GM18517 (cell line): ENCODE results near the gene OGDH.

Experiments
- ATAC-seq: cut with Tn5 transposase; IDR thresholded peaks from one replicate; pipeline ENCODE4 v1.9.1; 2021; ENCODE audit warnings: mild to moderate bottlenecking, moderate library complexity; ENCODE audit not compliant: unreplicated experiment

OGDH gene

GRCh38 chr7:44637788-44638594, 31.6 kb downstream of the OGDH start:
- peak; percentile 57 for ATAC-seq

DNA sequence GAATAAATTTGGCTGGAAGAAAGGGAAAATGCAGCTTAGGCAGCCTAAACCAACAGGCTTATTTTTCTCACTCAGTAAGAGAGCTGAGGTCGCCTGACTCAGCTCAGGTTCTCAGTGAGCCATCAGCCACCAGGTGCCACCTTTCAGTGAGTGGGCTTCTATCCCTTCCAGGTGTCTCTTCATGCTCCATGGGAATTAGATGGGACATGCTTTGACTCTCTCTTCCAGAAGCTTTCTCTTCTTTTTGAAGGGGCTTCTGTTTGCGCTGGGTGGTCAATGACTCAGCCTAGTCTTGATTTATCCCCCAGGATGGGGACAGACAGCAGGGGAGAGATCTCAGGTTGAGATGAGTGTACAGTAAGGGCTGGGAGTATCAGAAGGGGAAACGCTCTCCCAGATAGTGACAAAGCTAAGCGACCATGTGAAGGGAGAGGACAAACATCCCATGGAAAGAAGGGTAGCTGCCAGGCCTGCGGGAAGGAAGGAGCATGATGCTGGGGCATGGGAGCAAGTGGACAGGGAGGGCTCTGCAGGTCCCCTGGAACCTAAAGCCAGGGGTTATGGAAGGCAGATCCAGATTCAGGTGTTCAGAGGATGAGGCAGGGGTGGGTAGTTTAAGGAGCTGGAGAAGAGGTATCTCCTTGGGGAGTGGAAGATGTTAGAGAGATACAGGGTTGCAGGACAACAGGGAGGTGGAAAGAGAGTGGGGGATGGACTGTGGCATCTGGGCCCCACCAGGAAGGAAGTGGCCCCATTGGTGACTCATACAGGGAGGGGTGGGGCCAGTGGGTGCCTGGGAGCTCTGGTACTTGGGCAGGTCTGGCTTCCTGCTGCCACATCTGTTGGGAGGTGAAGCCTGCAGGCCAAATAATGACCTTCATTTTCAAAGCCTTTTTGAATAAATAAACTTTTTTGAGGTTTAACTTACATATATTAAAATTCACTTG, 32.5 kb downstream of the OGDH start:
- peak; percentile 62 for ATAC-seq

DNA sequence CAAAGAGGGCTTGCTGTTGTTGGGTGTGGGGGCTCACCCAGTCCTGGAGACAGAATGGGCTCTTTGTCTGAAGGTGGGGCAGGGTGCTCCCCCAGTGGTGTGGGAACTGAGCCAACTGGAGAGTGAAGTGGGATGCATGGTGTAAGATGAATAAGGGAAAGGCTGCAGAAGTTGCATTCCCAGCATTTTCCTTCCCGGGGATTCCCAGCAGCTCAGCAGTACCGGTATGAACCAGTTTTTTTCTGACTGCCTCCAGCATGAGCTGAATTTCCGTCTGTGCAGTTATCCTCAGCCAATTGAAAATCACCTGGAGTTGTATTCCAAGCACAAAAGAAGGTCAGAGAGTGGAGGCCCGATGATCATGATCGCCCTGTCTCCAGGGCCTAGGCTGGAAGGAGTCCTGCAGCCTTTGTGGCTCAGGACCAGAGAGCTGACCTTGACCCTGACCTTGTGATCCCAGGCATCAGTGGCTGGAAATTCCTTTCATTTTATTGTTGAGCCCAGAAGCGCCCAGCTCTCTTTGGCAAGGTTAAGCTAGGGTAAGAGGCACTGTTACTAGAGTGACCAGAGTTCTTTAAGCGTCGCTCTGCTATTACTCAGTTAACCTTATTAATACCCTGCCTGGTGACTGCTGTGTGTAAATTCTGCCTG, 33.4 kb downstream of the OGDH start:
- ATAC-seq: no peak

DNA sequence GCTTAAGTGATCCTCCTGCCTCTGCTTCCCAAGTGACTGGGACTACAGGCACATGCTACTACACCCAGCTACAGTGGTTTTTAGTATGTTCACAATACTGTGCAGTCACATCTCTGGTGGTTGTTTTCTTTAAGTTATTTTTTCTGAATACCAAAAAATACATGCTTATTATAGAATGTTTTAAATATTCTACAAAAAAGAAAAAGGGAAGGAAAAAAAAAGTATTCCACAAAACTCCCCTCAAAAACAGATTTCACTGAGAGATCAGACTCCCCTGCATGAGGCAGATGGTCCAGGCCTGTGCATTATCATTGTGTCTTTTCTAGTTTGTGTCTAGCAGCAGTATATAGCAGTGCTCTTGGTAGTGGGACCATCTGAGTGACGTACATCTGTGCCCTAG, 36.8 kb downstream of the OGDH start:
- ATAC-seq: no peak

- no peak for ATAC-seq
Measured at GRCh38 chr7:44645254-44645653, 38.8 kb downstream of the OGDH start.

GRCh38 chr7:44645696-44646095, 39.3 kb downstream of the OGDH start:
- no peak for ATAC-seq

GRCh38 chr7:44646176-44646920, 39.9 kb downstream of the OGDH start:
- no peak for ATAC-seq

GRCh38 chr7:44646921-44647636, 40.7 kb downstream of the OGDH start:
- no peak for ATAC-seq

DNA sequence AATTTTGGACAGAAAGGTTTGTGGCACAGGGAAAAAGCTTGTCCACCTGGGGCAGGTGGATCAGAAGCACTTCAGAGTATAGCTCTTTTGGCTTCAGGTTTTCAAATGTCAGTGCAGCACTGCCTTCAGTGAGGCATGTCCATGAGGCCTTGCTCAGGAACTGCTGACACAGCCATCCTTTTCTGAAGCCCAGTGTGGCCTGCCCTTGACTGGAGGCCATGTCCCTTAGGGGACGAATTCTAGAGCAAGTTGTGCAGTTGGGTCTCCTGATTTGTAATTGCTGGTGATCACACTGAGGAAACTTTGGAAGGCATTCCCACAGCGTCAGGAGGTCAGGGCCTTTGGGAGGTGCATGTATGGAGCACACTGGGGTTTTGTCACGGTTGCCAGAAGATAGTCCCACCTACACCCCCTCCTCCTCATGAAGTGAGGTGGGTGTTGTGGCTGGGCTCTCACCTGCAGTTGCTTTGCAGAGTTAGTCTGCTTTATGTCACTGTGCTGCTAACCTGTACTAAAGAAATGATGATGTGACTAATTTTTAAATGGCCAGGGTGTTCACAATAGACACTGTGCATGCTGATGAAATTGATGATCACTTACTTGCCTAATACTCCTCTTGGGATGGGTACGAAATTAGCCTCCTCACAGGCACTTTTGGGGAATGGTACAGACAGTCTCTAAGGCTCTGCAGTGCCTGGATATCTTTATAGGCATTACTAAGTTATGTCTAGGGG, 41.7 kb downstream of the OGDH start:
- ATAC-seq: no peak

GRCh38 chr7:44650242-44650641, 43.8 kb downstream of the OGDH start:
- ATAC-seq: no peak

GRCh38 chr7:44650772-44651171, 44.3 kb downstream of the OGDH start:
- ATAC-seq: no peak

GRCh38 chr7:44652535-44652934, 46.1 kb downstream of the OGDH start:
- no peak for ATAC-seq

- no peak for ATAC-seq
Measured at GRCh38 chr7:44654255-44654796, 47.9 kb downstream of the OGDH start.

DNA sequence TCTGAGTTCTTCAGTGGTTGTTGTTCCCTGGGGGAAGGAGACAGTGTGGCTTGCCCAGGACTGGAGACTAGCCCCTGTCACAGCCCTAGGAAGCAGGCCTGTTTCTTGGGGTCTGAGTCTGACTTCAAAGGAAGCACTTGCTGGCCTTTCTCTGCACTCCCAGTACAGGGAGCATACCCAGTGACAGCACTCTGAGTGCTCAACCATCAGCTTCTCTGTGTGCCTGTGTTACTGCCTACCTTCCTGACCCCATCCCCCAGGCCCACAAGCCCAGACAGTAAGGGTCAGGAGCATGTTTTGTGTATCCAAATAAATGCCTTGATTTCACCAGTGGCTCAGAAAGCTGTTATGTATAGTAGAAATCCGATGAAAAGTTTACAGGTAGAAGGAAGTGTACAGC, 48.9 kb downstream of the OGDH start:
- ATAC-seq: no peak

GRCh38 chr7:44658979-44659378, 52.6 kb downstream of the OGDH start:
- ATAC-seq: no peak

- ATAC-seq: no peak
Measured at GRCh38 chr7:44661233-44661632, 54.8 kb downstream of the OGDH start.

DNA sequence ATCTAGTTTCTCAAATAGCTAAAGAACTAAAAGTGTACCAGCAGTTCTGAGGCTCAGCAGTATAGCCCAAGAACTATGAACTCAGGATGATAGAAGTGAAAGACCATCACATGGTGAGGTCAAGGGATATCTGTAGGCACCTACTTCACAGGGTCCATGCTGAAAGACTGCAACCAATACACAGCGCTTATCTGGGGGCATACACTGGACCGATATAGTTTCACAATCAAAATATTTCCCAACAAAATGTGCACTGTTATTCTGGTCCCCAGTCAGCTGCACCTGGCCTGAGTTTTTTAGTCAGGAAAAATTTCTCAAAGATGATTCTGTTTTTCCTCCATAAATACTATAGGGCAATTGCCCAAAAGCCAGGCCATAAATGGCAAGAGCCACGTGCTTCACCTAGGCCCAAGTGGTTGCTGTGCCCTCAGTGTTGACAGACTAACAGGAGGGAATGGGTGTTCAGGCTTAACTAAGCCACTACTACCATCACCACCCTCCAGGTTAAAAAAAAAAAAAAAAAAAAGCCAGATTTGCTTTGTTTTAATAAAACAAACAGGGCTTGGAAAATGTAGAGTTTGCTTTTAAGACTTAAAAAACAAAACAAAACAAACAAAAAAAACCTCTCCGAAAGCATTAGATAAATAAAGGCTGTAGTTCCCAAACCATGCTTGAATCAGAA, 58.5 kb downstream of the OGDH start:
- ATAC-seq: no peak

DNA sequence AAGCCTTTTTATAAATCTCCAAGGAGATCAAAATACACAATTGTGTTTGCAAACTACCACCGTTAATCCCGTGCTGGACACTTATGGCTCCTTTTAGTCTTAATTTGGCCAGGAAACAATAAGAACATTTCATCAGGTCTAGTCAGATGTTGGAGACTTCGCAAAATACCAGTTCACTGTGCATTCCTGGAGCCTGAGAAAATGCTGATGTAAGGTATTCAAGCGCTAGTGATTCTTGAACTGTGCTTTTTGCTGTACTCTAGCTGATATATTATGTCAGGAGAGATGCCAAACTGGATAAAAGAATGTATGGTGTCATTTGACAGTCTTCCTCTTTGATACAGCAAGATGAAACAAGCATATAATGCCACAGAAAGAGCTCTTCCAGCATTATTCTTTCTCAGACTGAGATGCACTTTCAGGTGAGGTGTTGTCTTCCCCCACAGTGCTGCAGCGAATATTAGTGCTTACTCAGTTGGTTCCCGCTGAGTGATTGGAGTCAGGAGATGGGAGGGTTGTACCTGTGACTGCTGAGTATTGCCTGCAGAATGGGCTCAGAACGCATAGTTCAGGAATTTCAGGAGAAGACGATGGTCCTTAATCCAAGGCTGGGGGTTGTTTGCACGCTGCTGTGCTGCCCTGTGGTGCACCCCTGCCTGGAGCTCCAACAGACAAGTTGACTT, 59.2 kb downstream of the OGDH start:
- ATAC-seq: no peak
